ENCODE results near the gene CATSPERZ. TPM values are rescaled to one million over a fixed set of nuclear protein-coding genes. Genes with fewer than 3 reads are reported as not detected.

Gene CATSPERZ
- total and polyA plus RNA-seq, 2 of the 13 experiments (the other 11 are each of a cell fraction or from before 2014, with no cell fraction given) = 0.22 to 0.48 TPM

- no peak for TF ChIP-seq TFE3 (CRISPR knock-in tag; IDR thresholded peaks at IDR 0.05)
- TF ChIP-seq HOXA7 (CRISPR knock-in tag; IDR thresholded peaks at IDR 0.05) = no peak
- TF ChIP-seq AGO1 (IDR thresholded peaks at IDR 0.05; ENCODE audit: low read depth, low read length, poor library complexity, severe bottlenecking) = peak; percentile 90
- no peak for TF ChIP-seq RXRB (CRISPR knock-in tag; IDR thresholded peaks at IDR 0.05; ENCODE audit: borderline replicate concordance)
- TF ChIP-seq ZNF556 (CRISPR knock-in tag; IDR thresholded peaks at IDR 0.05; ENCODE audit: borderline replicate concordance) = no peak
- TF ChIP-seq ZNF12 (CRISPR knock-in tag; IDR thresholded peaks at IDR 0.05) = no peak
- TF ChIP-seq ZNF264 (CRISPR knock-in tag; IDR thresholded peaks at IDR 0.05) = no peak
- no peak for TF ChIP-seq FOXK1 (CRISPR knock-in tag; IDR thresholded peaks at IDR 0.05; ENCODE audit: borderline replicate concordance, low read depth)
- no peak for TF ChIP-seq RARG (CRISPR knock-in tag; IDR thresholded peaks at IDR 0.05; ENCODE audit: low read depth)
- TF ChIP-seq HNF1B (CRISPR knock-in tag; IDR thresholded peaks at IDR 0.05) = peak; percentile 58; the same call in 1 of the 2 replicates
- no peak for TF ChIP-seq CBX5 (CRISPR knock-in tag; IDR thresholded peaks at IDR 0.05; ENCODE audit: borderline replicate concordance)
- TF ChIP-seq KLF15 (CRISPR knock-in tag; IDR thresholded peaks at IDR 0.05; ENCODE audit: borderline replicate concordance) = no peak
- TF ChIP-seq NFKBIZ (CRISPR knock-in tag; IDR thresholded peaks at IDR 0.05) = no peak
- no peak for TF ChIP-seq MLX (CRISPR knock-in tag; IDR thresholded peaks at IDR 0.05)
- TF ChIP-seq ZIK1 (CRISPR knock-in tag; IDR thresholded peaks at IDR 0.05; ENCODE audit: borderline replicate concordance, low read depth) = no peak
- TF ChIP-seq THAP11 (CRISPR knock-in tag; IDR thresholded peaks at IDR 0.05) = no peak
- TF ChIP-seq ZNF354B (CRISPR knock-in tag; IDR thresholded peaks at IDR 0.05) = no peak
- no peak for TF ChIP-seq SALL2 (CRISPR knock-in tag; IDR thresholded peaks at IDR 0.05)
- TF ChIP-seq ZFP90 (CRISPR knock-in tag; IDR thresholded peaks at IDR 0.05; ENCODE audit: borderline replicate concordance) = no peak
- TF ChIP-seq ZBTB44 (CRISPR knock-in tag; IDR thresholded peaks at IDR 0.05) = no peak; the same call in 1 of the 2 replicates
- TF ChIP-seq PAX8 (CRISPR knock-in tag; IDR thresholded peaks at IDR 0.05; ENCODE audit: borderline replicate concordance) = no peak
- TF ChIP-seq ZNF343 (CRISPR knock-in tag; IDR thresholded peaks at IDR 0.05) = no peak
- no peak for TF ChIP-seq HINFP (CRISPR knock-in tag; IDR thresholded peaks at IDR 0.05; ENCODE audit: low read depth)
Observed at GRCh38 chr11:64284048-64284961, 15.9 kb upstream of the CATSPERZ start, which contains the start of gene BAD (continued).

All from HepG2 (cell line).